Measurements from ENCODE around the gene SIRT3.
"Not testable (repeated sequence)": the region's sequence is repeated elsewhere in the genome, so short reads cannot be mapped to it uniquely, and the experiment has no call there.

SIRT3 gene

GRCh38 chr11:180242-180641 is 55.9 kb downstream of the SIRT3 start:
- H3K79me2 ChIP-seq (ENCODE audit: control insufficient read depth, insufficient read depth, low read length, poor library complexity); H3K27me3 ChIP-seq (ENCODE audit: insufficient read depth, low read length); H4K91ac ChIP-seq (ENCODE audit: low read depth, low read length); H2BK12ac ChIP-seq (ENCODE audit: low read length); H2BK120ac ChIP-seq (ENCODE audit: insufficient read depth, low read length, poor library complexity); H3K27ac ChIP-seq (ENCODE audit: low read depth, low read length); H4K8ac ChIP-seq (ENCODE audit: low read depth, low read length); H3K4me2 ChIP-seq (ENCODE audit: low read length); H3K18ac ChIP-seq (ENCODE audit: low read length); H3K23ac ChIP-seq (ENCODE audit: low read length); H3K4me1 ChIP-seq (ENCODE audit: control insufficient read depth in 1 of 2, insufficient read depth in 2 of 2, low read length in 2 of 2); H2BK5ac ChIP-seq (ENCODE audit: low read depth, low read length, poor library complexity); DNase-seq; H3K9ac ChIP-seq (ENCODE audit: low read length); H3K4ac ChIP-seq (ENCODE audit: low read depth, low read length); H3K9me3 ChIP-seq (ENCODE audit: insufficient read depth, low read depth, low read length); H2AFZ ChIP-seq (ENCODE audit: insufficient read depth, low read length, poor library complexity); H4K12ac ChIP-seq (ENCODE audit: low read depth, low read length); H3K79me1 ChIP-seq (ENCODE audit: low read length); H3K14ac ChIP-seq (ENCODE audit: low read length); H2AK5ac ChIP-seq (ENCODE audit: low read length); H3K36me3 ChIP-seq (ENCODE audit: control insufficient read depth in 1 of 2, insufficient read depth in 2 of 2, low read length in 2 of 2); H3K4me3 ChIP-seq (ENCODE audit: low read depth, low read length): not testable (repeated sequence)
- no CpG with 5 or more reads among the region's 13 CpGs for WGBS (ENCODE audit: extremely low coverage, insufficient coverage, insufficient read length)
